ENCODE measurements around the gene ZBTB20. TPM values are rescaled to one million over a fixed set of nuclear protein-coding genes. Genes with fewer than 3 reads are reported as not detected.

ZBTB20 gene
- total RNA-seq, 1 experiment from 2014 or later = 26.5 TPM

DNA sequence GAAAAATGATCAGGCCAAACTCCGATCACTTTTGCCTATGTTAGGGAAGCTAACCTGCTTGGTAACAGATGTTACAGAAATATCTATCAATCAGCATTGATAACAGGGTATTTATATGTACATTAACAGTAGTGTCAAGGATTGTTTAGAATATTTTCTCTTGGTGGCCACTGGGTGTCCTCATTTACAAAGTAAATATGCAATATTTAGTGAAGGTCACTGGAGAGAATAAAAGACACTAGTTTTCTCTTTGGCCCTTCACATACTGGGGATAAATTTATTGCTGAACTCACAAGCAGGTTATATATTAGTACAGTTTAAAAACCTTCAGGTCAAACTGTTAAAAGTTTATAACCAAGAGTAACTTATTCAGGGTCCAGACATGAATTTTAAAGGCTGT is 784.3 kb downstream of the ZBTB20 start:
- no peaks in the 10 kb centered on the region for H3K36me3 ChIP-seq (ENCODE audit: low read depth)
- no peaks in the 10 kb centered on the region for H3K9me2 ChIP-seq (ENCODE audit: insufficient read depth)
- H3F3A ChIP-seq (ENCODE audit: insufficient read depth, low read depth) = no peaks in the 10 kb centered on the region
- TF ChIP-seq EZH2 (IDR thresholded peaks at IDR 0.05; ENCODE audit: low read depth) (no peak), CTCF (conservative IDR thresholded peaks at IDR 0.05) (peak; percentile 66)
- BruUV-seq (replicated peaks) = no TSS peak
- no peaks in the 10 kb centered on the region for H3K9me3 ChIP-seq (ENCODE audit: insufficient read depth, low read depth)
- H3K27ac ChIP-seq = no peak overlapping the region
- no peak for DNase-seq
- no peaks in the 10 kb centered on the region for H3K79me2 ChIP-seq (ENCODE audit: low read depth)
- H3K27me3 ChIP-seq (ENCODE audit: insufficient read depth, low read depth) = no peaks in the 10 kb centered on the region
- no peaks in the 10 kb centered on the region for H3K4me1 ChIP-seq (replicated peaks; ENCODE audit: insufficient read depth)
- ChIA-PET CTCF (no interaction called here), POLR2A (ENCODE audit: unreplicated experiment) (no interaction called here)
- H3K4me3 ChIP-seq = no peak overlapping the region
- intact Hi-C loops (cut with micrococcal nuclease; ENCODE audit: unreplicated experiment) = loop anchor here (2.0 to 5.0 kb wide), 2 partner anchors 211 to 1332 kb away; no protein-coding TSS in a partner anchor
- no peaks in the 10 kb centered on the region for H4K20me1 ChIP-seq (ENCODE audit: insufficient read depth)
- H3K4me2 ChIP-seq = no peak overlapping the region
- H2AFZ ChIP-seq = no peak overlapping the region

DNA sequence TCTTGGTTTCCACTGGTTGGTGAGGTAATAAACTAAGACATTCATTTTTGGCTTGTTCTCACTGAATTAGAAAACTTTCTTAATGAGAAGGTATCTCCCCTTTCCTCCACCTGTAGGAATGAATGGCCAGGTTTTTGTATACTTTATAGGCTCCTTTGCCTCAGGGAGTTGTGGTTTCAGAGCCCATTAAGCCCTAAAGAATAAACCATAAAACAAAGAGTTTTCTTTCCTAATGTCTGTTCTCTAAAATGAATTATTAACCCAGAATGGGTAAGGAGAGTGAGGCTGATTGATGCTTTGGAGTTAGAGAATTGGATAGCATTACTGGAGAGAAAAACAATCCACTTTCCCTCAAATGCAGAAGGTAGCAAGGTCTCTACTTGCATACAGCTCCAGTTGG is 785.7 kb downstream of the ZBTB20 start:
- Histone ChIP-seq H3K4me3 (no peak overlapping the region), H3K9me3 (ENCODE audit: insufficient read depth, low read depth) (no peaks in the 10 kb centered on the region), H3K4me2 (no peak overlapping the region), H3K4me1 (replicated peaks; ENCODE audit: insufficient read depth) (no peaks in the 10 kb centered on the region), H3K27ac (no peak overlapping the region), H4K20me1 (ENCODE audit: insufficient read depth) (no peaks in the 10 kb centered on the region), H3F3A (ENCODE audit: insufficient read depth, low read depth) (no peaks in the 10 kb centered on the region), H3K36me3 (ENCODE audit: low read depth) (no peaks in the 10 kb centered on the region), H2AFZ (no peak overlapping the region), H3K27me3 (ENCODE audit: insufficient read depth, low read depth) (no peaks in the 10 kb centered on the region), H3K9me2 (ENCODE audit: insufficient read depth) (no peaks in the 10 kb centered on the region), H3K79me2 (ENCODE audit: low read depth) (no peaks in the 10 kb centered on the region)
- DNase-seq = no peak
- TF ChIP-seq EZH2 (IDR thresholded peaks at IDR 0.05; ENCODE audit: low read depth) (no peak), CTCF (conservative IDR thresholded peaks at IDR 0.05) (no peak)
- ChIA-PET CTCF (no interaction called here), POLR2A (ENCODE audit: unreplicated experiment) (interaction anchor here (0.6 to 0.7 kb wide), 2 partner anchors 574 to 1428 kb away, joined by 4 read pairs; no protein-coding TSS in a partner anchor)
- intact Hi-C loops (cut with micrococcal nuclease; ENCODE audit: unreplicated experiment) = loop anchor here (5.0 kb wide), 1 partner anchor 209 kb away; no protein-coding TSS in a partner anchor
- BruUV-seq (replicated peaks) = no TSS peak

GRCh38 chr3:114356525-114356924 is 790.6 kb downstream of the ZBTB20 start:
- no peaks in the 10 kb centered on the region for H4K20me1 ChIP-seq (ENCODE audit: insufficient read depth)
- H3K36me3 ChIP-seq (ENCODE audit: low read depth) = no peaks in the 10 kb centered on the region
- no peak for DNase-seq
- intact Hi-C loops (cut with micrococcal nuclease; ENCODE audit: unreplicated experiment) = no loop called here
- H3K9me2 ChIP-seq (ENCODE audit: insufficient read depth) = no peaks in the 10 kb centered on the region
- no peaks in the 10 kb centered on the region for H3K9me3 ChIP-seq (ENCODE audit: insufficient read depth, low read depth)
- H3K4me1 ChIP-seq (replicated peaks; ENCODE audit: insufficient read depth) = no peaks in the 10 kb centered on the region
- POLR2A ChIA-PET (ENCODE audit: unreplicated experiment) = interaction anchor here (0.5 kb wide), 1 partner anchor 10 kb away, joined by 12 read pairs; no protein-coding TSS in a partner anchor
- no TSS peak for BruUV-seq (replicated peaks)
- H3K27me3 ChIP-seq (ENCODE audit: insufficient read depth, low read depth) = no peaks in the 10 kb centered on the region
- no peak overlapping the region for H3K4me3 ChIP-seq
- no peaks in the 10 kb centered on the region for H3F3A ChIP-seq (ENCODE audit: insufficient read depth, low read depth)
- H3K4me2 ChIP-seq = no peak overlapping the region
- CTCF ChIA-PET = no interaction called here
- H3K79me2 ChIP-seq (ENCODE audit: low read depth) = no peaks in the 10 kb centered on the region
- H3K27ac ChIP-seq = no peak overlapping the region
- no peak for TF ChIP-seq CTCF (conservative IDR thresholded peaks at IDR 0.05)
- TF ChIP-seq EZH2 (IDR thresholded peaks at IDR 0.05; ENCODE audit: low read depth) = no peak
- H2AFZ ChIP-seq = no peak overlapping the region

All from PC-9 (cell line).